GM10266 (cell line): ENCODE data around the gene SETBP1.

ENCODE experiments used
- DNase-seq: peaks from one replicate; pipeline ENCODE4 v3.0.0; 2012; ENCODE audit errors: extremely low spot score
- TF ChIP-seq, protein P1 (sequence below): IDR thresholded peaks from 2 replicates; pipeline ENCODE4 v1.5.1; 2012; ENCODE audit warnings: mild to moderate bottlenecking, low read depth; ENCODE audit not compliant: control insufficient read depth, insufficient read depth; ENCODE audit errors: missing control alignments

The SETBP1 gene

DNA sequence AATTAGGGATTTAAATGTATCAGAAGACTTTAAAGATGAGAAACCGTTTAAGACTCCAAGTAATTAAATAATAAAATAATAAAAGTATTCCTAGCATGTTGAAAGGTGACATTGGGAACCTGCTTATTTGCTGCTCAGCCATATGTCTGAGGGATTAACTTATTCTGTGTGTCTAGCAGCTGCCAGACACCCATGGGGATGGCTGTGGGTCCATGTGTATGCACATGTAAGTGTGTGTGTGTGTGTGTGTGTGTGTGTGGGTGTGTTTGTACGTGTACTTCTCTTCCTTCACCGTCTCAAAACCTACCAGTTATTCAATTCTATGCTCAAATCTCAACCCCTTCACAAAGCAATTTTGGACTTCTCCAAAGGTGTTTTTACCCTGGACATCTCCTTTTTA is 124.5 kb downstream of the SETBP1 start:
- TF ChIP-seq, protein P1, sequence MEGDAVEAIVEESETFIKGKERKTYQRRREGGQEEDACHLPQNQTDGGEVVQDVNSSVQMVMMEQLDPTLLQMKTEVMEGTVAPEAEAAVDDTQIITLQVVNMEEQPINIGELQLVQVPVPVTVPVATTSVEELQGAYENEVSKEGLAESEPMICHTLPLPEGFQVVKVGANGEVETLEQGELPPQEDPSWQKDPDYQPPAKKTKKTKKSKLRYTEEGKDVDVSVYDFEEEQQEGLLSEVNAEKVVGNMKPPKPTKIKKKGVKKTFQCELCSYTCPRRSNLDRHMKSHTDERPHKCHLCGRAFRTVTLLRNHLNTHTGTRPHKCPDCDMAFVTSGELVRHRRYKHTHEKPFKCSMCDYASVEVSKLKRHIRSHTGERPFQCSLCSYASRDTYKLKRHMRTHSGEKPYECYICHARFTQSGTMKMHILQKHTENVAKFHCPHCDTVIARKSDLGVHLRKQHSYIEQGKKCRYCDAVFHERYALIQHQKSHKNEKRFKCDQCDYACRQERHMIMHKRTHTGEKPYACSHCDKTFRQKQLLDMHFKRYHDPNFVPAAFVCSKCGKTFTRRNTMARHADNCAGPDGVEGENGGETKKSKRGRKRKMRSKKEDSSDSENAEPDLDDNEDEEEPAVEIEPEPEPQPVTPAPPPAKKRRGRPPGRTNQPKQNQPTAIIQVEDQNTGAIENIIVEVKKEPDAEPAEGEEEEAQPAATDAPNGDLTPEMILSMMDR: no peak
- no peak for DNase-seq

DNA sequence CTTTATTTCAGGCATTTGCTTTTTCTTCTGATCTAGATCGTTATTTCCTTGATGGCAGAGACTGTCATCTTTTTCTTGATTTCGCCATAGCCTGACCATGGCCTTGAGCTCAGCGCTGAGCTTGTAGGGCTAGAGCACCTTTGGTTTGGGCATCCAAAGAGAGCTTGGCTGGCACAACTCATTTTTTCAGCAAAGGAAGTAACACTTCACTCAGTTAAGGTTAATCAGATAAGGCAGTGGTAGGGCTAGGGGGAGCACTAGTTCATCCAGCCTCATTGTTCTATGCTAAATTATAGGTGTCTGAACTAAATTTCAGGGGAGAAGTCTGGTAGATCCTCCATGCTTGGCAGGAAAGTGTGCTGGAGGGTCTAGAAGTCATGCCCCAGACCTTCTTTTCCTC is 125.0 kb downstream of the SETBP1 start:
- DNase-seq: no peak
- TF ChIP-seq, protein P1: no peak

DNA sequence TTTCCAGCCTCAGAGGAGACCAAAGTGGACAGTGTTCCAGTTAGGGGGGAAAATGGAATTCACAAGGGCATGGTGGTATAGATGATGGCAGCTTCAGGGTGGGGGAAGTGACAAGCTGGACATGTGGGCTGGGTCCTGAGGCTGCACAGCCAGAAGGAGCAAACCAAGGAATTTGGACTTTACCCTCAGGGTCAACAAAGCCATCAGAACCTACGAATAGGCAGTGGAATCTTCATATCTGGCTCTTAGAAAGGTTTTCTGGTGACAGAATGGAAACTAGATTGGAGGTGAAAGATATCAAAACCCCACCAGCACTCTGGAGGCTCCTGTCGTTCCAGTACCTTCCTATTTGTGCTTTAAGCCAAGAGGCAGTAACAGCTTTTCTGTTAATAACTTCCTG is 127.1 kb downstream of the SETBP1 start:
- DNase-seq: no peak
- TF ChIP-seq, protein P1: no peak

DNA sequence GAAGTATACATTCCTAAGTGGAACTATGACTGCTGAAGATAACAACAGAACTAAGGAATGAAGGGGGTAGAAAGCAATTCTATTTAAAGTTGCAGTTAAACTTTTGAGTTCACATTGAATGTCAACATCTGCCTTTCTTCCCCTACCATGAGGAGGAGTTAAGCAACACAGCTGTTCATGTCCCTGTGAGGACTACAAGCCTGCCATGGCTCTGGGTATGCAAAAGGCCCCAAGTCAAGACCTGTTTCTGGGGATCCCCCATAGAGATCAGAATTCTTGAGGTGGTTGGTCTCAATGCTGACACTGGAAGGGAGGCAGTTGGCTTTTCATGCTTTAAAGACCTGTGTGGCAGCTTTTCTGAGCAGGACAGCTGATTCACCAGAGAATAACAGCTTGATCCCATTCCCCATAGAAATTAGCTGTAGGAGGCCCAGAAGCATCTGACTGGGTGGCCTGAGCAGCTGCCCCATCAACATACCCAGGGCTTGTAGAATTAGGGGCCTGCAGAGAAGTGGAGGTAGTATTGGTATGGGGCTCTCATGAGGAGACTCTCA is 131.0 kb downstream of the SETBP1 start:
- TF ChIP-seq, protein P1: no peak
- no peak for DNase-seq

DNA sequence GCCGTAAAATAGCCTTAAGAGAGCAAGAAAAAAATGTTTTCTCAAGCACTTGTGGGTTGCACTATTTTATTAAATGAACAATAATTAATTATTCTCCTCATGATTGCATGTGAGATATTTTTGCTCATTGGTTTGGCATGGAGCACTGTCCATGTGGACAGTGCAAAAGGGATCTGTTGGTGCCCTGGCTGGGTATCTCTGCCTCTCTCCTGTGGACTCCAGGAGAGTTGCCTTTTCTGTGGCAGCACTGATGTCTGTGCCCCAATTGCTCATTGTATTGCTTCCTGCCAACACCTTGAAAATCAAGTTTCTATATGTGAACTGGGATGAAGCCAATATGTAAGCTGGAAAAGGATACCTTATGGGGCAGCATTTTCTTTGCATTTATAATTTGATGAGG is 131.7 kb downstream of the SETBP1 start:
- TF ChIP-seq, protein P1: no peak
- no peak for DNase-seq

DNA sequence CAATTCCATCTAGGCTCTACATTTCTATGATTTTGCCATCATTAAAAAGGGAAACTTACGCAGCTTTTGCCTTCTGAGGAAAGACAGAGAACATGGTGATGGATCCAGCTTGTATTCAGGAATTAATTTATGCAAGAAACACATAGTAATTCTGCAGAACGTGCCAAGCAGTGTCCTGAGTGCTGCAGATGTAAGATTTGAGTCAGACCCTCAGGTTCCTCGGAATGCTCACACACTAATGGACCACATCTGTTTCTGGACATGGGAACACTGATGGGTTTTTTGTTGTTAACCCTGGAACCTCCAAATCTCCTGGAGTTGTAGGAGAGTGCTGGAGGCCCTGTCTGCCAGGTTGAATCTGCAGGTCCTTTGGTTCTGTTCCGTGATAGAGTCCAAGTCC is 132.9 kb downstream of the SETBP1 start:
- TF ChIP-seq, protein P1: no peak
- no peak for DNase-seq

DNA sequence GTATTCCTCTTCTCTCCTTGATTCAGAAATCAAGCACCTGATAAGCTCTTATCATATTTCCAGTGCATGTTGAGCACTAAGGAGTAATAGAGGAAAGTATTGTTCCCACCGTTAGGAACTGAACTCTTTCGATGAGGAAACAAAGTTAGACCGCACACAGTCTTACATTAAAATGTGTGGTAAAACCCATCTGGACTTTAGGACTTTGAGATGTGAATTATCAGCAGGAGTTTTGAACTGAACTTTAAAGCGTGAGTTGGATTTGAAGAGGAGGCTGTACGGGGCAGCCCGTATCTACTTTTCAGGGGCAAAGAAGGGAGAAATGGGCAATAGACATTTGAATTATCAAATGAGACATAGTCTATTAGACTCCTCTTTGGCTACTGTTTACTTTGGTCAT is 134.4 kb downstream of the SETBP1 start:
- TF ChIP-seq, protein P1: no peak
- DNase-seq: no peak
